C4-2B (cell line): ENCODE measurements around the gene CEP295NL.

Source experiments
- CTCF ChIP-seq: fragments of 450-650 bp; conservative IDR thresholded peaks from 2 replicates; pipeline ENCODE4 v1.5.1; 2017; ENCODE audit warnings: mild to moderate bottlenecking
- ZFX ChIP-seq: fragments of 450-650 bp; IDR thresholded peaks from 2 replicates; pipeline ENCODE4 v1.6.1; 2017

DNA sequence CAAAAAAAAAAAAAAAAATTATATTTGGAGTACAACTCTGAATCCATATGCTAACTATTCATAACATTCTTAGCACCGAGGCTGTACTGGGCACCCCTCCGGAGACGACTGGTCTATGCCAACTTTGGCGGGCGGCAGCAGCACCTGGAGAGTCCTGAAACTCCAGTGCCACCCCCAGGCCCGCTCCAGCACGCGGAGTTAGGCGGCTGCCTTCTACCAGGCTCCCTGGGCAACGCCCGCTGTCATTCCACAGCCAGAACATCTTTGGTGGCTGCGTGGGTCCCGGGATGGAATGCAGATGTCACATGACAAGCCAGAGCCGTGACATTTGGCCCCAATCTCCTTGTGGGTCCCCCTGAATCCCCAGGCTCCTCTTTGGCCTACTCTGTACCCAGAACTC lies 16.0 kb upstream of the CEP295NL start:
- TF ChIP-seq CTCF, result no peak
- TF ChIP-seq ZFX, result no peak
